ENCODE measurements around the gene KLC4.

DNA sequence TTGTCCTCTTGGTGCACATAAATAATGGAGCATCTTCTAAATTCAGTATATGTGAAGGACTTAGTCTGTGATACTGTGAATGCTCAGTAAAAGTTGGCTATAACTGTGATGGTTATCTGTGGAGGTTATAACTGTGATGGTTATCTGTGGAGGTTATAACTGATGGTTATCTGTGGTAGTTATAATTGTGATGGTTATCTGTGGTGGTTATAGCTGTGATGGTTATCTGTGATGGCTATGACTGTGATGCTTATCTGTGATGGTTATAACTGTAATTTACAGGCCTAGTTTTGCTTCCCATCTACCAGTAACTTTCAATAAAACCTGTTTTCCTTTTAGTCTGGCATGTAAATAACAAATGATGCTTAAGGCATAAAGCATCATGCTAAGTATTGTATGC is 33.2 kb downstream of the KLC4 start:
- TF ChIP-seq CTCF (conservative IDR thresholded peaks at IDR 0.05; ENCODE audit: low read length) (no peak), EZH2phosphoT487 (IDR thresholded peaks at IDR 0.05; ENCODE audit: borderline replicate concordance, low read depth, low read length) (no peak)

Measured in OCI-LY7 (cell line).